ENCODE measurements around the gene HMGA1.
"Not testable (repeated sequence)": the region's sequence is repeated elsewhere in the genome, so short reads cannot be mapped to it uniquely, and the experiment has no call there.

Gene HMGA1

DNA sequence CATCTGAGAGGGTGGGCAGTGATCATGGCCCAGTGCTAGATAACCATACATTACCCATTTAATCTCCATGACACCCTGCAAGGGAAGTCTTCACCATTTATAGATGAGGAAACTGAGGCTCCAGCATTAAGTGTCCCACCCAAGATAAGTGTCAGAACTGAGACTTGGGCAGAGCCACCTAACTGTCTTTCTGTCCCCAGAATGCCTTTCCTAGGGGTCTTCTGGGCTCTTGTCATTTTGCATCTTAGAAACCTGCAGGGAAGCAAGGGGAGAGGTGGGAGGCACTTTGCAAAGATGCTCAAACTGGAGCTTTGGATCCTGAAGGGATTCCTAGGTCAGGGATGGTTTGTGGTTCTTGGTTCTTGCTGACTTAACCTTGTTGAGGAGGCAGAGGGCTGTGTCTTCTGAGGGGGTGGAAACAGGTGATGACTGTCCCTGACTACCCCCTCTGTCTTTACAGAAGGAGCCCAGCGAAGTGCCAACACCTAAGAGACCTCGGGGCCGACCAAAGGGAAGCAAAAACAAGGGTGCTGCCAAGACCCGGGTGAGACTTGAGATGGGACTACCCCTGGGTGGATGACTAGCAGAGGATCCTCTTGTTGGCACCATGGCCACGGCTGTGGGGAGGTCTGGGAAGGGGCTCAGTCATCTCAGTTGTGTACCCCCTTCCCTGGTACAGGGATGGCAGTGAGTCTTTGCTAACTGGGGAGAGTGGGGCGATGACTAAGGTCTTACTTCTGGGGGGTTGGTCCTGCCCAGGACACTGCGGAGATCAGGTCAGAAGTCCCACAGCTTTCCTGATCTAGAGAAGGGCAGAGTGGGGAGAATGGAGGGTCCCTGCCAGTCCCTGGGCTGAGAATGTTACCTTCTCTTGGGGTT is 5.8 kb downstream of the HMGA1 start:
- DNase-seq (ENCODE audit: low spot score) = no peak
- in situ Hi-C loops (cut with MboI; ENCODE audit: low pct_unique_long_range_greater_than_20kb, low sequenced_read_pairs, unreplicated experiment) = loop anchor here (25.0 kb wide), 1 partner anchor 370 kb away; no protein-coding TSS in a partner anchor
- TF ChIP-seq CTCF (IDR thresholded peaks at IDR 0.05; ENCODE audit: extremely low read depth, insufficient read depth, missing control alignments) = no peak

GRCh38 chr6:34243131-34243771 is 6.6 kb downstream of the HMGA1 start:
- in situ Hi-C loops (cut with MboI; ENCODE audit: low pct_unique_long_range_greater_than_20kb, low sequenced_read_pairs, unreplicated experiment) = loop anchor here (25.0 kb wide), 1 partner anchor 369 kb away; no protein-coding TSS in a partner anchor
- no peak for TF ChIP-seq CTCF (IDR thresholded peaks at IDR 0.05; ENCODE audit: extremely low read depth, insufficient read depth, missing control alignments)
- DNase-seq (ENCODE audit: low spot score) = no peak

GRCh38 chr6:34243901-34244884 is 7.5 kb downstream of the HMGA1 start:
- DNase-seq (ENCODE audit: low spot score) = no peak
- in situ Hi-C loops (cut with MboI; ENCODE audit: low pct_unique_long_range_greater_than_20kb, low sequenced_read_pairs, unreplicated experiment) = loop anchor here (25.0 kb wide), 1 partner anchor 368 kb away; no protein-coding TSS in a partner anchor
- TF ChIP-seq CTCF (IDR thresholded peaks at IDR 0.05; ENCODE audit: extremely low read depth, insufficient read depth, missing control alignments) = peak; percentile 42

DNA sequence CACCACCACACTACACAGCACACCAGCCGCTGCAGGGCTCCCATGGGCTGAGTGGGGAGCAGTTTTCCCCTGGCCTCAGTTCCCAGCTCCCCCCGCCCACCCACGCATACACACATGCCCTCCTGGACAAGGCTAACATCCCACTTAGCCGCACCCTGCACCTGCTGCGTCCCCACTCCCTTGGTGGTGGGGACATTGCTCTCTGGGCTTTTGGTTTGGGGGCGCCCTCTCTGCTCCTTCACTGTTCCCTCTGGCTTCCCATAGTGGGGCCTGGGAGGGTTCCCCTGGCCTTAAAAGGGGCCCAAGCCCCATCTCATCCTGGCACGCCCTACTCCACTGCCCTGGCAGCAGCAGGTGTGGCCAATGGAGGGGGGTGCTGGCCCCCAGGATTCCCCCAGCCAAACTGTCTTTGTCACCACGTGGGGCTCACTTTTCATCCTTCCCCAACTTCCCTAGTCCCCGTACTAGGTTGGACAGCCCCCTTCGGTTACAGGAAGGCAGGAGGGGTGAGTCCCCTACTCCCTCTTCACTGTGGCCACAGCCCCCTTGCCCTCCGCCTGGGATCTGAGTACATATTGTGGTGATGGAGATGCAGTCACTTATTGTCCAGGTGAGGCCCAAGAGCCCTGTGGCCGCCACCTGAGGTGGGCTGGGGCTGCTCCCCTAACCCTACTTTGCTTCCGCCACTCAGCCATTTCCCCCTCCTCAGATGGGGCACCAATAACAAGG is 8.5 kb downstream of the HMGA1 start:
- not testable (repeated sequence) for DNase-seq (ENCODE audit: low spot score)
- in situ Hi-C loops (cut with MboI; ENCODE audit: low pct_unique_long_range_greater_than_20kb, low sequenced_read_pairs, unreplicated experiment) = loop anchor here (25.0 kb wide), 1 partner anchor 367 kb away; no protein-coding TSS in a partner anchor

GRCh38 chr6:34245761-34246140 is 9.1 kb downstream of the HMGA1 start:
- in situ Hi-C loops (cut with MboI; ENCODE audit: low pct_unique_long_range_greater_than_20kb, low sequenced_read_pairs, unreplicated experiment) = loop anchor here (25.0 kb wide), 1 partner anchor 367 kb away; no protein-coding TSS in a partner anchor
- DNase-seq (ENCODE audit: low spot score) = not testable (repeated sequence)

- DNase-seq (ENCODE audit: low spot score) = no peak
- no peak for TF ChIP-seq CTCF (IDR thresholded peaks at IDR 0.05; ENCODE audit: extremely low read depth, insufficient read depth, missing control alignments)
- in situ Hi-C loops (cut with MboI; ENCODE audit: low pct_unique_long_range_greater_than_20kb, low sequenced_read_pairs, unreplicated experiment) = loop anchor here (25.0 kb wide), 1 partner anchor 366 kb away; no protein-coding TSS in a partner anchor
Measured at GRCh38 chr6:34246249-34246562, 9.5 kb downstream of the HMGA1 start.

All from GM13977 (cell line).